Fibroblast of skin of right quadriceps (primary cell): ENCODE data around the gene MYO18A.
"Not testable (repeated sequence)": the region's sequence is repeated elsewhere in the genome, so short reads cannot be mapped to it uniquely, and the experiment has no call there.

Source experiments
- DNase-seq: peaks from one replicate; pipeline ENCODE4 v3.0.0-alpha.2; 2013

Gene MYO18A

GRCh38 chr17:29165261-29165660 lies 14.9 kb downstream of the MYO18A start:
- DNase-seq = no peak

GRCh38 chr17:29163563-29163962 lies 16.6 kb downstream of the MYO18A start:
- DNase-seq = peak; percentile 69

DNA sequence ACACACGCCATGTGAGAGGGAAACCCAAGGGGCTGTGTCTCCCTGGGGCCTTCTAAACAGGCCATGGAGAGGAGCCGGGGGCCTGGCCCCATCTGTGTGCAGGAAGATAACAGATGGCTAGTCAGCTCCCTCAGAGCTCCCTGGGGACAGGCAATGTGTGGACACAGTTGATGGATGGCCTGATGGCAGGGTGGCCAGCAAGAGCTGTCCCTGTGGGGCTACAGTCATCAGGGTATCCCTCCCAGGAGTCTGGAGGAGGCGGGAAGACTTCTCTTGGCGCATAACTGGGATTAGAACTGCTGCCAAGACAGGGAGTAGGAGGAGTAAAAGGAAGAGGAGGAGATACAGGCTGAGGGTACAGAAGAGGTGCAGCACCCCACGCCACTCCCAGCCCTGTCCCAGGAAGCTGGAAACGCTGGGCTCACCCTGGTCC lies 17.3 kb downstream of the MYO18A start:
- DNase-seq = peak; percentile 82

GRCh38 chr17:29162082-29162908 lies 17.9 kb downstream of the MYO18A start:
- DNase-seq = no peak

DNA sequence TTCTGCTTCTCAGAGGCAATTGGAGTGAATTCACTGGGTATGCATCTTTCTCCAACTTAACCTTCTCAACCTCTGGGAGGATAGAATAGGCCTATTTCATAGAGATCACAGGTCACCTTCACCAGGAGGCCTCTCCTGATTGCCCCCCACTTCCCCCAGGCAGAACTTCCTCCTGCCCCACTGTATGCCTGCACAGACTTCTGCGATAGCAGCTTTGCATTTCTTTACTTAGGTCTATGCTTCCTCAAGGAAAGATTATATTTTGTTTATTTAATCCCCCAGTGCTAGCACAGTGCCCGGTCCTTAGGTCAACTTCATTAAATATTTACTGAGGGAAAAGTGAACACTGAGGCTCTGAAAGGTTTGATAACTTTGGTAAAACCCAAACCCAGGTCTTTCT lies 19.9 kb downstream of the MYO18A start:
- no peak for DNase-seq

DNA sequence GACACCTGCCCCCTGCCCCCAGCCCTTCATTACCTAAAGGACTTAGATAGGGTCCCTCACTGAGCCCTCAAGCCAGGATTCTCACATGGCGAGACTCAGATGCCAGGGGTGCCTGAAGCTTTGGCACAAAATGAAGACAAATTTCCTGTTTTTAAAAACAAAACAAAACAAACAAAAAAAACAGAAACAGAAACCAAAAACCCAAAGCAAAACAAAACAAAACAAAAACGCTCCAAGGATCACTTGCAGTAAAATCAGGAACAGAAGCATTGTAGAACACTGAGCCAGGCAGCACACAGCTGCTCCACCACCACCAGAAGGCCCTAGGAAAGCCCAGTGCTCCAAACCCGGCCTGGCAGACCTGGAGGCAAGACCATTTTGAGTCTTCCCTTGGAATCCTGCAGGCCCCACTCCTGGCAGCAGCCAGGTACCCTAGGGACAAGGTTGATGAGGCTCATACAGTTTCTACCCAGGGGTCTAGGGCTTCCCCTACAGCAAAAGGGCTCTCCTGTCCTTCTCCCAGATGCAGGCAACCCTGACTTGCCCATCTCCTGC lies 20.8 kb downstream of the MYO18A start:
- DNase-seq = no peak

- DNase-seq = peak; percentile 81
Observed at GRCh38 chr17:29158488-29159275, 21.5 kb downstream of the MYO18A start.

- DNase-seq = no peak
Observed at GRCh38 chr17:29158096-29158487, 22.1 kb downstream of the MYO18A start.

DNA sequence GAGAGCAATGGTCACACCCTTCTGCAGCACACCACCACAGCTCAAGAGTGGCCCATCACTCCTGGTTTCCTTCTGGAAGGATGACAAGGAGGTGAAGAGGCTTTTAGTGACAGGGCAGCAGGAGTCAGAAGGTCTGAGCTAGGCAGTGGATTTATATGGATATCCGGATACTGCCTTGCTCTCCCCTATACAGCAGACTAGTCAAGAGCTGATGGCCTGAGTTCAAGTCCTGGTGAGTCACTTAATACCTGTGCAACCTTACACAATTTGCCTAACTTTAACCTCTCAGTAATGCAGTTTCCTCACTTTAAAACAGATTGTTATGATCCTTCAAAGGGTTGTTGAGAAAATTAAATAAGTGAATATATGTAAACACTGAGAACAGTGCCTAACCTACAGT lies 22.9 kb downstream of the MYO18A start:
- DNase-seq = no peak

GRCh38 chr17:29156781-29157180 lies 23.4 kb downstream of the MYO18A start:
- DNase-seq = no peak

GRCh38 chr17:29155966-29156338 lies 24.2 kb downstream of the MYO18A start:
- DNase-seq = peak; percentile 89

- DNase-seq = peak; percentile 37
Observed at GRCh38 chr17:29155227-29155965, 24.8 kb downstream of the MYO18A start.

DNA sequence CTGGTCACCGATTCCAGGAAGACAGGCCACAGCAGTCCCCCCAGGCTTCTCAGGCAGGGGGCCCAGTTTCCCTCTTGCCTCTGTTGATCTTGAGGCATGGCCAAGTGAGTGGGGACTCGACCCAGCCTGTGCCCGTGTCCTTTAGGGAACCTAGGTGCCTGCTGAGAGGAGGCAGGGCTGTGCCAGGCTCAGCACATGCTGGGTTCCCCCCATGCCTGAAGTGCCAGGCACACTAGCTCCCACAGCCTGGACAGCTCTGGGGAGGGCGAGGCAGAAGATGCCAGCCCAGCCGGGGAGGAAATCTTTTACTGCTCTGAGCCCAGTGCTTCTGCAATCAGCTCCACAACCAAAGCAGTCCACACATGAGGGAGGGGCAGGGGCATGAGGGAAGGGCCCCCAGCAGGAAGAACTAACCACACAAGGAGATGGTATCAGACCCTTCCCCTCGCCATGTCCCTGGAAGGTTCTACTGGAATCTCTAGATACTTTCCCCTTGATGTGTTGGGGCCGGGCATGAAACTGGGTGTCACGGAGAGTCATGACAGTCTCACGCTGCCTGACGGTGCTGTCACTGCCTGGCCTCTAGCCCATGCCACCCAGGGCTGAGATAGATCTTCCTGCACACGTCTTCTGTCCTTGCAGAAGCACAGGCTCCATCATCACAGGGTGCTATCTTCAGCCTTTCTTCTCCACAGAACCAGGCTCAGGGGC lies 25.5 kb downstream of the MYO18A start:
- no peak for DNase-seq

GRCh38 chr17:29151567-29151966 lies 28.6 kb downstream of the MYO18A start:
- DNase-seq = peak; percentile 41

DNA sequence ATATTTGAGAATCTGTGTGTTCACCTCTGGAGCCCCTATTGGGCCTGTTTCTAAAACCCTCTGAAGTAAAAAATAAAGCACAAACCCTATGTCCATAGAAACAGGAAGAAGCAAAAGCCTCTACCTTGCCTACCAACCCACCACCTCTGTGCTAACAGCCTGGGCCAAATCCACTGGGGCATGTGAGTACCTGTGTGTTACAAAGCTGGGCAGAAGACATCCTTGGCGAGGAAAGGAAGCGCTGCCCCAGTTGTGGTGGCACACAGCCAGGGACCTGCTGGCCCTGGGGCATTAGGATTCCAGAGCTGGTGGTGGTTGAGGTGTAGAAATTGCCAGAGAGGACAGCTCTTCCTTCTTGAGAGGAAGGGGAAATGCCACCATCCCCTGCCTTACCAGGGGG lies 30.0 kb downstream of the MYO18A start:
- no peak for DNase-seq

DNA sequence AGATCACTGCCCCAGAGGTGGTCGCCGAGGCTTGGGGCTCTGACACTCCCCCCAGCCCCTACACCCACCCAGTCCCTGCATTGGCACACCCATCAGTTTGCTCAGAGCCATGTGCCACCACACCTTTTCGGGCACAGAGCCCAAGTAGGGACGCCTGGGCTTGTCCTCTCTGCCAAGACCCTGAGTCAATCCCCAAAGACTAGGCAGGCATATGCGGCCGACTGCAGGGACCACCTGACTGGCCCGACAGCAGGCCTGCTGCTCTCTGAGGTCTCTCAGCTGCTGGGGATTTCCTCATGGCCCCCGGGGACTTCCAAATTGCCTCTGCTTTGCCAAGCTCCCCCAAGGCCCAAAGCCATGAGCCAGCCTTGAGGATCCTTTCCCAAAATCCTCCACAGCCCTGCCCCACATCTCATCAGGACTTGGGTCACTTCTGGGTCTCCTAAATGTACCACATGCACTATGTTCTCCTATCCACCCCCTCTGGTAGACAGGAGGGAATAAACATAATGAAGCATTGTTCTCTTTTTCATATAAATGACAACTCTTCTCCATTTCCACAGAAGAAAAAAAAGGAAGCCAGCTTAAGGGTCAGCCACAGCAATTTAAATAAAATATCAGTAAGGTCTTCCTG lies 30.6 kb downstream of the MYO18A start:
- no peak for DNase-seq

DNA sequence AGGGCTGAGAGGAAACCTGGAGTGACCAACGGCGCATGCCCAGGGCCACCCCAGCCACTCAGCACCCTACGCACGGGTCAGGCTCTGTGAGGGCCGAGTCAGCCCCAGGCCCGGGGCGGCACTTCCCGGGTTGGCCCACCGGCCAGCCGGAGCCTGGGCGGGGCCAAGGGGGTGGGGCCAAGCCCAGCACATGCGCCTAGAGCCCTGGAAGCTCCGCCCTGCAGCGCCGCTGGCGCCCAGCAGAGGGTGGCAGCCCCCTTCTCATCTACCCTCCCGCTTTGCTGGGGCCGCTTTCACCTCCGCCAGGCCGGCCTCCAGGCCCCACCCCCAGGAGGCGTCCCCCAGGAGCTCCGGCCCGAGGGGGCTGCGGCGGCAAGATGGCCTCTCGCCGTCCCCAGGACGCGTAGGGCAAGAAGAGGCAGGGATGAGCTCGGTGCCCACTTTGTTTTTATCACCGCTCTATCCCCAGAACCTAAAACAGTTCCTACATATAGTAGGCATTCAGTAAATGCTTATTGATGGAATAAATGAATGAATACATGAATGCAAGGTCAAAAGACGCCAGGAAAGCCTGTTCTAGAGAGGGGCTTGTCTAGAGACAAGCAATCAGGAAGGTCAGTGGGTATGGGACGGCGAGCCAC lies 31.3 kb downstream of the MYO18A start:
- peak; percentile 89 for DNase-seq

GRCh38 chr17:29148257-29148789 lies 31.9 kb downstream of the MYO18A start:
- DNase-seq = no peak

- no peak for DNase-seq
Observed at GRCh38 chr17:29147682-29148081, 32.5 kb downstream of the MYO18A start.

DNA sequence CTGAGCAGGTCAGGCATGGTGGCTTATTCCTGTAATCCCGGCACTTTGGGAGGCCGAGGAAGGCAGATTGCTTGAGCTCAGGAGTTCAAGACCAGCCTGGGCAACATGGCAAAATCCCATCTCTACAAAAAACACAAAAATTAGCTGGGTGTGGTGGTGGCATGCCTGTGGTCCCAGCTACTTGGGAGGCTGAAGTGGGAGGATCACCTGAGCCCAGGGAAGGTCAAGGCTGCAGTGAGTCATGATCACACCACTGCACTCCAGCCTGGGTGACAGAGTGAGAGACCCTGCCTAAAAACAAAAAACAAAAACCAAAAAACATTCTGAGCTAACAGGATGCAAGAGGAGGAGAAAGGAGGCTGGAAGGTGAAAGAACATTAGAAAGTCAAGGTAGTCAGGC lies 33.0 kb downstream of the MYO18A start:
- DNase-seq = not testable (repeated sequence)

- no peak for DNase-seq
Observed at GRCh38 chr17:29146369-29146972, 33.7 kb downstream of the MYO18A start.
